Activated naive CD4-positive, alpha-beta T cell treated with anti-CD3 and anti-CD28 coated beads, Interleukin-2, amount 50 U/mL, for 72 hours (primary cell): ENCODE data around the gene PGAP6. TPM values are rescaled to one million over a fixed set of nuclear protein-coding genes. Genes with fewer than 3 reads are reported as not detected.

Experiments
- ATAC-seq, 2 donors: fragments of 150-1000 bp; cut with Tn5 transposase; 2 replicates each; pipeline ENCODE4 v1.10.0; 2021; ENCODE audit warnings: mild to moderate bottlenecking in 2 of 2, moderate library complexity in 2 of 2
- DNase-seq, 2 donors: peaks; one replicate each; pipeline ENCODE4 v3.0.0; 2021 to 2022; ENCODE audit warnings: low spot score in 2 of 2
- H3K27ac Mint-ChIP-seq, 2 donors: one replicate each; pipeline ENCODE4 v1.8.0; 2022; ENCODE audit warnings: mild to moderate bottlenecking in 2 of 2, mixed read lengths in 2 of 2
- H3K36me3 Mint-ChIP-seq, 2 donors: one replicate each; pipeline ENCODE4 v1.8.0; 2022; ENCODE audit warnings: mixed read lengths in 2 of 2
- H3K9me3 Mint-ChIP-seq, 2 donors: one replicate each; pipeline ENCODE4 v1.8.0; 2022; ENCODE audit warnings: mixed read lengths in 2 of 2
- total RNA-seq, 2 donors: library from RNA; stranded (reverse); gene quantifications; one replicate each; pipeline ENCODE4 v1.2.3, GENCODE V29; 2022

Gene PGAP6
- total RNA-seq, 2 donors from 2014 or later = 18.5 to 46.1 TPM

DNA sequence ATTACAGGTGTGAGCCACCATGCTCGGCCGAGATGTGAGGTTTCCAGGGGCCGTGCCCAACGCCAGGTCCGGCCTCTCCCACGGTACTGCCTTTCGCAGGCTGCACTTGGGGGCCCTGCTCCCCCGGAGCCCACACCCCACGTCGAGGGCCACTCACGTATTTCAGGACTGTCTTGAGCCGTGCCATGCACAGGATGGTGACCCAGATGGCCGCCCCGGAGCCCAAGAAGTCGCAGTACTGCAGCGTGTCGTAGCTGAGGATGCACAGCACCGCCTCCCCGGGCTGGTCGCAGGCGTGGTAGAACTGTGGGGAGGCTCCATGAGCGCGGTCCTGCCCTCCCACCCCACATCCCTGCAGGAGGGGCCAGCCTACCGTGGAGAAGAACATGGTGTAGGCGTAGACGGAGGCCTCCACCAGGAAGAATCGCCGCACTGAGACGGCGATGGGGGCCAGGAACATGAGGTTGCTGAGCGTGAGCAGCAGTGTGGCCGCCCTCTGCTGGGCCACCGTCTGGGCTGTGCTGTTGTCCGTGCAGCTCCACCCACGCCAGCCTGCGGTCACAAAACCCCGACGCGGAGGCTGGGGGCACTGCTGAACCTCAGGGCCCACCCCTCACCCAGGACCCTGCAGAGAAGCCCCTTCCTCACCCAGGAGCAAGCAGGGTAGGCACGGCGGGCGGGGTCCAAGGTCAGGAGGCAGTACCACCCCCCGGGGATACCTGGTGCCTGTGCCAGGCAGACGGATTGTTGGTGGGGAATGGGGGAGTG, 7.7 kb downstream of the PGAP6 start:
- no peaks in the 10 kb centered on the region for H3K36me3 Mint-ChIP-seq
- H3K9me3 Mint-ChIP-seq = no peaks in the 10 kb centered on the region
- ATAC-seq = no peak
- DNase-seq = no peak
- H3K27ac Mint-ChIP-seq = no peak overlapping the region

DNA sequence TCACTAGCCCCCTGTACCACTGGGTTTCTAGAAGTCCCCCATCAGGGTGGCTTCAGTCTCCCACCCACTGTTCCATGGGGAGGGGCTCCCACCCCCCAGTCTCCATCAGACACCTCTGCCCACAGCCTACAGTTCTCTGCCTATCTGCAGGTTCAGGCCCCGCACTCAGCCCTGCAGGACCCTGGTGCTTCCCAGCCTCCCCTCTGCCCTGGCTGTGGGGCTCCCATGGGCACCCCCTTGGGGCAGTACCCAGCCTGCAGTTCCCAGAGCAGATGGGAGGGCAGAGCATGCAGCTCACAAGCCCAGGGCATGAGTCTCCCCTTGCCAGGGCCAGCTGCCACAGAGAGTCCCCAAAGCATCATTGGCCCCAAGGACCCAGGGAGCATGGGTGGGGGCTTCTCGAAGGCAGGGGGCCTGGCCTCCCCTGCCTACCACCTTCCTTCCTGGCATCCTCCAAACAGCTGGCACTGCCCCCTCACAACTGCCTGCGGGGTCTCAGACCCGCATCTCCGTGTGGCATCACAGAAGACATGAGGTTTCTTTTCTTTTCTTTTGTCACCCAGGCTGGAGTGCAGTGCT, 8.7 kb downstream of the PGAP6 start:
- ATAC-seq (no peak), DNase-seq (no peak)
- no peaks in the 10 kb centered on the region for H3K9me3 Mint-ChIP-seq
- no peak overlapping the region for H3K27ac Mint-ChIP-seq
- no peaks in the 10 kb centered on the region for H3K36me3 Mint-ChIP-seq

DNA sequence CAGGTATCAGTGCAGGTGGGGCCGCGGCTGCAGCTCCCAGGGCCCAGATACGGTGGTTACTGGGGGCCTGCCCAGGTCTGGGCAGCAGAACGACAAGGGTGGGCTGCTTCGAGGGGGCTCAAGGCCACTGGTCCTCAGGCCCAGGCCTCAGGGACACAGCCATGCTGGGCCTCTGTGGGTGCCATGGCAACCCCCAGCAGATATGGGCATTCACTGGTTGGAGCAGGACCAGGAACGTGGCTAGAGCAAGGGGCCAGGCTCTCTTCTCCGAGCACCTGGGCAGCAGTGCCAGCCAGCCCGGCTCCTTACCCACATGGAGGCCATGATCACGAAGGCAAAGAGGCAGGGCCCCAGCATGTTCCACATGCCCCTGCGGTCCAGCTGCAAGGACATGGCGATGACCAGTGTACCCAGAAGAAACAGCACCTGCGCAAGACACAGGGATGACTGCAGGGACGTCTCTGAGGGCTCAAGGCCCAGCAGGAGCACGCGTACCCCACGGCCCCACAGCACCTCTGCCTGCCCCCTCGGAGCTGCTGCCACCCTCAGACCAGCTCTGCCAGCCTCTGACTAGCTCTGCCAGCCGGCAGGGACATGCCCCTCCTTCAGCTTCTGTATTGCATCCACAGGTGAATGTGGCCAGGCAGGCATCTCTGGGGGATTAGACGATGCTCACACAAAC, 9.3 kb downstream of the PGAP6 start:
- Mint-ChIP-seq H3K9me3 (no peaks in the 10 kb centered on the region), H3K27ac (peak overlapping the region in 1 of 2 donors; percentile 94), H3K36me3 (no peaks in the 10 kb centered on the region)
- no peak for DNase-seq
- ATAC-seq = no peak

DNA sequence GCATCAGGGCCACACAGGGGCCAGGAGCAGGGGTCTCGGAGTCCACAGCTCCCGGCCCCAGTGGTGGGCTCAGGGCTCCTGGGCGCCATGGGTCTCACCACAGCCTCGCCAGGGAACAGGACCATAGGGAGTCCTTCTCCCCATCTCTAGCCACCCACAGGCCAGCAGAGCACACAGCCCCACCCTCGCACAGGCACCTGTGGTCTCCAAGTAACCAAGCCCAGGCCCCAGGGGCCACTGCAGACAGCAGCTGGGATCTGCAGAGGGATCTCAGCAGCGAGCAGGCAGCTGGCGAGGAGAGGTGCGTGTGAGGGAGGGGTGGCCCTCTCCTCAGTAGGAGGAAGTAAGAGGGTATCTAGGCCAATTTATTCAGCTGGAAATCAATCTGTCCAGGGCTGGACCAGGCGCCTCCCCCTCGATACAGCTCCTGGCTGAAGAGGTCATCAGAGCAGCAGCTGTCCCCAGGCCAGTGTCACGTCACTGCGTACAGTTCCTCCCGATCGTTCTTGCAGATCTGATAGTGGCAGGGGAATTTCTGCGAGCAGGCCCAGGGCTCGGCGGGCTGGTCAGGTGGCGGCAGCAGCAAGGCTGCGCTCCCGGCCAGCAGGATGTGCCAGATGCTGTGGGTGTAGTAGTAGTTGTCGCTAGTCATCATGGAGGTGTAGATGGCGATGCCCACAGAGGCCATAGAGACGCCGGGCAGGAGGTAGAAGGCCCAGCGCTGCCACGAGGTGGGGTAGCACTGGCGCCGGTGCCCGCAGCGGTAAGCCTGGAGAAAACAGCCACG, 10.1 kb downstream of the PGAP6 start:
- ATAC-seq = no peak
- no peak for DNase-seq
- Mint-ChIP-seq H3K9me3 (no peaks in the 10 kb centered on the region), H3K27ac (peak overlapping the region in 1 of 2 donors; percentile 94), H3K36me3 (no peaks in the 10 kb centered on the region)

DNA sequence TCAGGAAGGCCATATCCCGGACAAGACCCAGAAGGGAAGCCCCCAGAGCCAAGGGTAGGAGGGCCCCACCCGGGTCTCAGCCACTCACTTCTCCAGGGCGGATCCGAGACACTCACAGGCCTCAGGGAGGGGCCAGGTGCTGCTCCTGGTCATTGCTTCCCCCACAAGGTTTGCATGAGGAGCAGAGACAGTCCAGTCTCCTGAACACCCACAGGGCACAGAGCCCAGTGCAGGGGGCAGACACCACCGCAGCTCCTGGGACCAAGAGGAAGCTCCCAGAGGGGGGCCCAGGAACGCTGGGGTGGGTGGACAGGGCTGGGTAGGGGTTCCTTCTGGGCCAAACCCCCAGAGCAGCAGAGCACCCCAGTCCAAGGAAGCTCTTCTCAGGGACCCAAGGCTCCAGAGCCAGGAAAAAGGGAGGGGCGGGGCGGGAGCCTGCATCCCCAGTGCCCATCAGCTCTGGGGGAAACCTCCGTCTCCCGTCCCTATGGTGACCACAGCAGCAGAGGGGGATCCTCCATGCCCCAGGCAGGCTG, 10.7 kb downstream of the PGAP6 start:
- Mint-ChIP-seq H3K9me3 (no peaks in the 10 kb centered on the region), H3K36me3 (no peaks in the 10 kb centered on the region), H3K27ac (peak overlapping the region; percentile 94 to 96)
- ATAC-seq (peak in 1 of 2 donors; percentile 3), DNase-seq (no peak)

DNA sequence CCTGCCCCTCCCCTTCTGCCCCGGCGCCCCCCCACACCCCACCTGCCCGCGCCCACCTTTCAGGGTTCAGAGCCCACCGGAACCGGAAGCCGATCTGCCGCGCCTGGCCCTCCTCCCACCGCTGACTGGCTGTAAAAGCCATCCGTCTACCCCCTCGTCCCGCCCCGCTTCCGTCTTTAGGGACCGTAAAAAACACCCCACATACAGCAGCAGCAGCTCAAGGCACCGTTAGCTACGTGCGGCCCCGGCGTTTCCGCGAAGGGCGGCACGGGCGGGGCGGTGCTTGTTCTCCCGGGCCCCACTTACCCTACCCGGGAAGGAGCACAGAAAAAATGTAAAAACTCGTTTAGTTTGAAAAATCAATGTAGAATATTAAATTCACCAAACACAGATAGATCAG, 11.3 kb downstream of the PGAP6 start, which contains the start of gene MRPL28:
Gene MRPL28, minus strand, starts transcription at position 96 of the 400 bp plus-strand sequence. CDS start 320 bp downstream, outside the sequence.
- no peaks in the 10 kb centered on the region for H3K9me3 Mint-ChIP-seq
- peak within 1 kb of the TSS; percentile 94 to 96 for H3K27ac Mint-ChIP-seq
- H3K36me3 Mint-ChIP-seq = no peaks in the 10 kb centered on the region
- peak; percentile 90 to 94 for DNase-seq
- peak; percentile 99 to 100 for ATAC-seq

DNA sequence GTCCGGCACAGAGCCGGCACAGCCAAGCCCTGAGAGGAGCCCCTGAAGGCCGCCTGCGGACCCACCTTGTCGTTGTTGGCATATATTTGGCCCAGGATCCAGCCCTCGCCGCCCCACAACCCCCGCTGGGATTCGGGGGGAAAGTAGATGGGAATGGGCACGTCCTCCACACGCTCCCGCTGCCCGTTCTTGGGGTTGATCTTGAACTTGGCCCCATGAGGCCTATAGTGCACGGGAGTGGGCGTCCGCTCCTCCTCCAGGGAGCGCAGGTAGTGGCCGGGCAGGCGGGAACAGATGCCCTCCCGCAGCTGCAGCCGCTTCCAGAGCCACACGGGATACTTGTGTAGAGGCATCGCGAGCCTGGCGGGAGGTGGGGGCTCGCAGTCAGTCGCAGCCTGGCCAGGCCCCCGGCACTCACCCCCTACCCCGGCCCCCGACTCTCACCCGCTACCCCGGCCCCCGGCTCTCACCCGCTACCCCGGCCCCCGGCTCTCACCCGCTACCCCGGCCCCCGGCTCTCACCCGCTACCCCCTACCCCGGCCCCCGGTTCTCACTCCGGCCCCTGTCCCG, 11.8 kb downstream of the PGAP6 start:
- Mint-ChIP-seq H3K27ac (peak overlapping the region in 1 of 2 donors; percentile 94), H3K9me3 (no peaks in the 10 kb centered on the region), H3K36me3 (no peaks in the 10 kb centered on the region)
- no peak for DNase-seq
- ATAC-seq = no peak

DNA sequence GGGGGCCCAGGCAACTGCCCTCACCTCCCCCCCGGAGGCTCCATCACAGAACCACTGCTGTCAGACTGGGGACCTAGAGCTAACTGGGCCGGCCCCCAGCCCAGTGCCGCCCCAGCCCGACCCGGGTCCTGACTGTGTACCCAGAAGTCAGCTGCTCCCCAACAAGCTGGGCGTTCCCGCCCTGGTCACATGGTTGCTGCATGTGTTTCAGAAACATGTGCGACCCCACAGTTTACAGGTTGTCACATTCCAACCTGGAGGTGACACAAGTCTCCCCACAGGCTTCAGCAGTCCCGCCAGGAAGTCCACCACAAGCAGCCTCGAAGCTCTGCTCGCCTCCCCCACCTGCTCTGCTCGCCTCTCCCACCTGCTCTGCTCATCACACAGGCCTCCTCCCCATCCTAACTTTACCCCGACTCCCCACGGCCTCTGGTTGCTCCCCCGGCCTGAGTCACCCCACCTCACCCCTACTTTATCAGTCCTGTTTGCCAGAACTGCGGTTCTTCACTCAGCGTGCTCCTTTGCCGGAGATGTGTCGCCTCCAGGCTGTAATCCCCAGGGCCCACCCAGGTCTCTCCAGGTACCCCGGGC, 12.4 kb downstream of the PGAP6 start:
- ATAC-seq = no peak
- H3K36me3 Mint-ChIP-seq = no peaks in the 10 kb centered on the region
- H3K27ac Mint-ChIP-seq = peak overlapping the region in 1 of 2 donors; percentile 94
- DNase-seq = no peak
- no peaks in the 10 kb centered on the region for H3K9me3 Mint-ChIP-seq

DNA sequence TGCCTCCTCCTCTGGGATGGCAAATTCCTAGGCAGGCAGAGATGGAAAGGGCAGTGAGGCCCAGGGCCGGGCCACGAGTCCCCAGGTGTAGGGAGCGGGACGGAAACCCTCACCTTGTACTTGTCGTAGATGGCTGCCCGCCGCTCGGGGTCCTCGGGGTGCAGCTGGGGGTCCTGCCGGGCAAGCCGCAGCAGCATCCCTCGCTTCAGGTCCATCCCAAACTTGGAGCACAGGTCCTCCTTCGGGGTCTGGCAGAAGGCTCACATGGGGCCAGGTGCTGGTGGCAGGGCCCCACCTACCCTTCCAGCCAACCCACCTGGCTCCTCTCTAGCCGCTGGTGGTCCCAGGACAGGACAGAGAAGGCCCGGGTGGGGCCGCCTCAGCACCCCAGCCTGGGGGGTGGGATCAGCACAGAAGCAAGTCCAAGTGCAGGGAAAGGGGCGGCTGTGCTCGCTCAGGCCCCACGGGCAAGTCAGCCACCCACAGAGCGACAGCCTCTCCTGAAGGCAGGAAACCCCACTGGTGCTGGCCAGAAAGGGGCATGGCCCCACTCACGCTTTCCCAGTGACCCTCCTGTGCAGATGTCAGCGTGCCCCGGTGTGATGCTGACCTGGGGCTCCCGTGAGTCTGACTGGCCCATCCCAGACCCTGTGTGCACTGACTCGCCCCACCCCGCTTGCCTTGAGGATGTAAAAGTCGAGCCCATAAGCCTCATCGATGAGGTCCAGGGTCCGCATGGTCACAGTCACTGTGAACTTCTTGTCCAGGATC, 13.2 kb downstream of the PGAP6 start:
- Mint-ChIP-seq H3K36me3 (no peaks in the 10 kb centered on the region), H3K9me3 (no peaks in the 10 kb centered on the region), H3K27ac (peak overlapping the region in 1 of 2 donors; percentile 94)
- ATAC-seq (no peak), DNase-seq (no peak)

DNA sequence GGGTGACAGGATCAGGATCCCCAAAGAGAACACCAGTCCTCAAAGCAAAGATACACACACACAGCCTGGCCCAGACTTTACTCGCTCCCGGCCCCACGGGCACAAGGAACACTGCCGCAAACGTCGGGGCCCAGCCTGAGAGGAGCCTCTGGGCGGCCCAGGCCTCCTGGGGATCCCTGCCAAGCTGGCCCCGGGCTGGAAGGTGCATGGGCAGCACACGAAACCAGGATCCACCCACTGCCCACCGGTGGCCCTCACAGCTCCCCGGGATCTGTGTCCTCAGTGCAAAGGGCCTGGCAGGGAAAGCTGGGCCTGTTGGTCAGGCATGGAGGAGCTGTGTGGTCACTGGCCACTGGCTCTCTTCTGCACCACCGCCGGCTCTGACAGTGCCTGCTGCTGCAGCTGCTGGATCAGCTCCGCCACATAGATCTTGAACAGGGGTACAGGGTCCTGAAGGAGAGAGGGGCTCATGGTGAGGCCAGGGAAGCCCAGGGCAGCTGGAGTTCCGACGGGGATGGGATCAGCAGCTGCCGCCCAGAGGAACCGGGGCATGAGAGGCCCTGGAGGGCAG, 14.4 kb downstream of the PGAP6 start:
- DNase-seq = peak in 1 of 2 donors; percentile 57
- Mint-ChIP-seq H3K27ac (no peak overlapping the region), H3K36me3 (no peaks in the 10 kb centered on the region), H3K9me3 (no peaks in the 10 kb centered on the region)
- ATAC-seq = no peak

DNA sequence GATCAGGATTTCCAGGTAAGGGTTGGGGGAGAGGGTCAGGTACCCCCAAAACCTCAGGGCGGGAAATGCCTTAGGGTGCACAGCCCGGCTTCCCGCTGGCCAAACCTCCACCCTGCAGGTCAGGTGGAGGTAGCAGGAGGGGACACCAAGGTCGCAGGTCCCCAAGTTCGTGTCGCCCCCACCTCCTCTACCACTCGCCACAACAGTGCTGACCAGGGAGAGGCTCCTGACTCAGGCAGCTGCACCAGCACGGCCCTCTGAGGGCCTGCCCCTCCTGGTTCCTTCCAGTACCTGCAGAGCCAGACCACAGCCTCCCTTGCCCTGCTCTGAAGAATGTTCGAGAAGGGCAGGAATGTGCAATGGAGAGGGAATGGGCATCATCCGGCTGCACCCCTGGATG, 15.3 kb downstream of the PGAP6 start:
- DNase-seq (no peak), ATAC-seq (no peak)
- Mint-ChIP-seq H3K36me3 (no peaks in the 10 kb centered on the region), H3K9me3 (no peaks in the 10 kb centered on the region), H3K27ac (no peak overlapping the region)

DNA sequence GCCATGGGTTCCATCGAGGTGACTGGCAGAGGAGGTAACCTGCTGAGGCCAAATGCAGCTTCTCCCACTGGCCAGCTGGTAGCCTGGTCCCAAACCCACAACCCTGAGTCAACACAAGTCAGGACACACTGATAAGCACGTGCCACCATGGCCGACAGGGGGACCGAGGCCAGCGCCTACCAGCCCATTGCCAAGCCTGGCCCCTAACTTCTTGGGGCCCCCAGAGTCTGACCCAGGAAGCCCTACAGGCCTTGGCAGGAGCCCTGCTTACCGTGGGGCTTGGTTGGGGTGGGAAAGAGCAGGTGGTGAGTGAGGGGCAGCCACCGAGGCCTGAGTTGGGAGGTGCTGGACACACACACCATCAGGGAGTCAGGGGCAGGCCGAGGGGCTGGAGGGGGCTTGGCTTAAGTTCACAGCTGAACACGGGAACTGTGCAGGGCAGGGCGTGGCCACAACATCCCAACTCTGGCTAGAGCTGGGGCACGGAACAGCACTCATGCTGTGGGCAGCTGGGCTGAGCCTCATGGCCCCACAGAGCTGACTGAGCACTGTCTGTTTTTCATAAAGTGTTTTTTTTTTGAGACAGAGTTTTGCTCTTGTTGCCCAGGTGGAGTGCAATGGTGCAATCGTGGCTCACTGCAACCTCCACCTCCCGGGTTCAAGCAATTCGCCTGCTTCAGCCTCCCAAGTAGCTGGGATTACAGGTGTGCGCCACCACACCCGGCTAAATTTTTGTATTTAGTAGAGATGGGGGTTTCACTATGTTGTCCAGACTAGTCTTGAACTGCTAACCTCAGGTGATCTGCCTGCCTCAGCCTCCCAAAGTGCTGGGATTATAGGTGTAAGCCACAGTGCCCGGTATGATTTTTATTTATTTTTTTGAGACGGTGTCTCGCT, 16.9 kb downstream of the PGAP6 start:
- Mint-ChIP-seq H3K27ac (no peak overlapping the region), H3K36me3 (no peaks in the 10 kb centered on the region), H3K9me3 (no peaks in the 10 kb centered on the region)
- ATAC-seq (no peak), DNase-seq (peak in 1 of 2 donors; percentile 55)

DNA sequence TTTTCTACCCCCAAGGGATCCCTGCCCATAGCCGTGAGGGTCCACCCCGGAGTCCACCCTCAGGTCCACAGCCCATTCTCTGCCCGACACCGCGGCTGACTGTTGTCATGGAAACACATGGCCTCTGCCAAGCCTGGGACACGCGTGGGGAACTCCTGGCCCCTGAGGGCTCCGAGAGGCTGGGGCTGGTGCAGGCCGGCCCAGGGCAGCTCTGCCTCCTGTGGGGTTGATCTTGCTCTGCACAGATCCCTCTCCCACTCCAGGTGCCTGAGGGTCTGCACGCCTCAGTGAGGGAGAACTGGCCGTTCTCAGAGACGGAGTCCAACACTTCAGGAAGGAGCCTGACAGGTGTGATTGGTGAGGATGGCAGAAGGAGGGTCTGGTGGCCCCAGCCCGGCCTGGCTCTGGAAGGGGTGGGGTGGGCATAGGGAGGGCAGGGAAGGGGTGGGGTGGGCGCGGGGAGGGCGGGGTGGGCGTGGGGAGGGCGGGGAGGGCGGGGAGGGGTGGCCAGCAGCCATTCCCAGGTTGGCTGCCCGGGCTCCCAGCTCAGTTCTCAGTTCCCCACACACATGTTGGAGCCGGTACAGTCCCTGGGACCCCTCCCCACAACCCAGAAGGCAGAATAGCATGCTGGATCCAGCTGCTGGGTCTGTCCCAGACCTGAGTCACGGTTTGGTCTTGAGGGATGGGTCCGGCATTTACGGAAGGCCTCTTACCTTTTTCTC, 17.9 kb downstream of the PGAP6 start:
- H3K9me3 Mint-ChIP-seq = no peaks in the 10 kb centered on the region
- DNase-seq (no peak), ATAC-seq (no peak)
- no peaks in the 10 kb centered on the region for H3K36me3 Mint-ChIP-seq
- H3K27ac Mint-ChIP-seq = no peak overlapping the region
